Kidney capillary endothelial cell (primary cell): ENCODE results near the gene SELENOV.

Experiments
- DNase-seq: peaks from one replicate; pipeline ENCODE4 v3.0.0-alpha.2; 2018; ENCODE audit warnings: low spot score

Gene SELENOV

DNA sequence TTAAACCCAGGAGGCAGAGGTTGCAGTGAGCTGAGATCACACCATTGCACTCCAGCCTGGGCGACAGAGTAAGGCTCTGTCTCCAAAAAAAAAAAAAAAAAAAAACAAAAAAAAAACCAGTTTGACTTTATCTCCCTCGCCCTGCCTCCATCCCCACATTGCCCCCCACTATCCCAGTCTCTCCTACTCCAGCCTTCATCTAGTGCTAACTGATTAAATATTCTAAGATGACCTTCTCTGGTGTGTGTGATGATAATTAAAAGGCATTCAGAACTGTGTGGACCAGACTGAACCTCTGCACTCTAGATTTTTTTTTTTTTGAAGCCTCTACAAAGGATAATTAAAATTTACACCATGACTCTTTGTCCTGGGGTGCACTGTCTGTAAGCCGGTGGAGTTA, 22.2 kb upstream of the SELENOV start:
- DNase-seq: no peak

DNA sequence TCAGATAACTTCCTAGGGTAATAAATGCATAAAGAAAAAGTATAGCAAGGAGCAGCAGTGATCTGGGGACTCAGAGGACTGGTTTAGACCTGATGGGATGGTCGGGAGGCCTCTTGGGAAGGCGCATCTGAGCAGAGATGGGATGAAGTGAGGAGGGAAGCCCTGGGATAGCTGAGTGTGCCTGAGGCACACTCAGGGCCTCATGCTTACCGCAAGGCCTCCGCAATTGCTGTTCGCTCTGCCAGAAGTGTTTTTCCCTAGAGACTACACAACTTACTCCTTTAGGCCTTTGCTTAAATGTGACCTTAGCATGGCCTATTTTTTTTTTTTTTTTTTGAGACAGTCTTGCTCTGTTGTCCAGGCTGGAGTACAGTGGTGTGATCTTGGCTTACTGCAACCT, 20.3 kb upstream of the SELENOV start:
- DNase-seq: no peak

DNA sequence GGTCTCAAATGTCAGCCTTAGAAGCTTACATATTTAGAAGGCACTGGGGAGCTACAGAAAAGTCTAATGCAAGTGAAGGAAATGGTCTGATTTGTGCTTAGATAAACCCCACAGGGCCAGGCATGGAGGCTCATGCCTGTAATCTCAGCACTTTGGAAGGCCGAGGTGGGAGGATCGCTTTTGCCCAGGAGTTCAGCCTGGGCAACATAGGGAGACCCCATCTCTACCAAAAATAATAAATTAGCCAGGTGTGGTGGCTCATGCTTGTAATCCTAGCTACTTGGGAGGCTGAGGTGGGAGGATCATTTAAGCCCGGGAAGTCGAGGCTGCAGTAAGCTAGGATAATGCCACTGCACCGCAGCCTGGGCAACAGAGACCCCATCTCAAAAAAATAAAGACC, 18.9 kb upstream of the SELENOV start:
- DNase-seq: no peak

DNA sequence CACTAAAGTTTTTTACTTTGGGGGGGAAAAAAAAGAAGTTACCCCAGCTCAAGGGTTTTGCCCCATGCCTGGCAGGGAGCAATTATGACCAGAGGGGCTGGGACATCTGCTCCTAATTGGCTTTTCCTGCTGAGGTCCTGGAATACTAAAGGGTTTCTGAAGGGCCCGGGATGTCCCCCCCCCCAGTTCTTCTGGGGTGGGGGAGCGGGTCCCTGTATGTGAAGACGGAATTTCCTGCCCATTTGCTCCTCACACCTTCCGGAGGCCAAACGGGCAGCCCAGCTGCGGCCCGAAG, 17.3 kb upstream of the SELENOV start:
- no peak for DNase-seq

DNA sequence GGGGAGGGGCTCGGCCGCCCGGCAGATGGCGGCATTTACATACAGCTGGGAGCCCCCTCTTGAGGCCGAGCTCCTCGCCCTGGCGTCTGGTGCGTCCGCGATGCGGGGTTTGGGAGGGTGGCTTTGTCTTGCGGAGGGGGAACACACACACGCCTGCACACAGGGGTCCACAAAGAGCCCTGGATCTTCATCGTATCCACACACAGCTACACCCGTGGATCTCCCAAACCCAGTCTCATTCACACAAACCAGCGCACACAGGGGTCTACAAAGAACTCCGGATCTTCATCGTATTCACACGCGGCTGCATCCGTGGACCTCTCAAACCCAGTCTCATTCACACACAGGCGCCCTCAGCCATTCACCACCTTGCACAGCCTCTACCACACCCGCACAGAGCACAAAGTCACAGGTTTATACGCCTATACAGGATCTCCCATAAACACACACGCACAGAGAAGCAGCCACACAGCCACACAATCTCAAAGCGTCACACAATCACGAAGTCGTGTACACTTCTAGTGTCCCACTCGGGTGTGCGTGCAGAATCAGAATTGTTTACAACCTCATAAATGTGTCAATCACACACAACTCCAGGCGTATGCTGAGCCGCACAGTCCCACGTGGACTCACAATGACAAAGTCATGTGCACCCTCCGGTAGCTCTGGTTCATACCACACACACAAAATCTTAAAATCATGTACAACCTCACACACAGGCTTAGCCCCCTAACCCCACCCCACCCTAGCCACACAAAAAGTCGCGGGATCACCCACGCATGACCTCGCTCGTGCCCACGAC, 16.7 kb upstream of the SELENOV start:
- DNase-seq: no peak

DNA sequence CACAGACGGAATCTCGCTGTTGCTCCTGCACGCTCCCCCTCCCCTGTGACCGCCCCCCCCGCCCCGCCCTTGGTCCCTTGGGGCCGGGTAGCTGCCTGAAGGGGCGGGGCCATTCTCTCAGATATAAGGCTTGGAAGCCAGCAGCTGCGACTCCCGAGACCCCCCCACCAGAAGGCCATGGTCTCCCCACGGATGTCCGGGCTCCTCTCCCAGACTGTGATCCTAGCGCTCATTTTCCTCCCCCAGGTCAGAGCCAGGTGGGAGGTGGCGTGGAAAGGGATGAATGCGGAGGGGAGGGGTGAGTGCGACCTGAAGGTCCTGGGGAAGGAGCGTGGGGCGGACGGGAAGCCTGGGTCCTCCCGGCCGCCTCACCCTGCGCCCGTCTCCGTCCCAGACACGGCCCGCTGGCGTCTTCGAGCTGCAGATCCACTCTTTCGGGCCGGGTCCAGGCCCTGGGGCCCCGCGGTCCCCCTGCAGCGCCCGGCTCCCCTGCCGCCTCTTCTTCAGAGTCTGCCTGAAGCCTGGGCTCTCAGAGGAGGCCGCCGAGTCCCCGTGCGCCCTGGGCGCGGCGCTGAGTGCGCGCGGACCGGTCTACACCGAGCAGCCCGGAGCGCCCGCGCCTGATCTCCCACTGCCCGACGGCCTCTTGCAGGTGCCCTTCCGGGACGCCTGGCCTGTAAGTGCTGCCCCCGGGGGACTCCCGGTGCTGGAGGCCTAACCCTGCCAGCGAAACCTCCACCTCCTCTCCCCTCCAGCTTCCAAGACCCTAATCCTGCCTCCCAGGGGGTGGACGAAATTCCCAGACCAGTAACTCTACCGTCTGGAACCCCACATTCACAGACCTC, 15.9 kb upstream of the SELENOV start, which contains the start of gene DLL3:
Gene DLL3 (plus strand): TSS at position 150 of the 845 bp plus-strand sequence. CDS start 28 bp downstream, at position 178.
- no peak for DNase-seq

DNA sequence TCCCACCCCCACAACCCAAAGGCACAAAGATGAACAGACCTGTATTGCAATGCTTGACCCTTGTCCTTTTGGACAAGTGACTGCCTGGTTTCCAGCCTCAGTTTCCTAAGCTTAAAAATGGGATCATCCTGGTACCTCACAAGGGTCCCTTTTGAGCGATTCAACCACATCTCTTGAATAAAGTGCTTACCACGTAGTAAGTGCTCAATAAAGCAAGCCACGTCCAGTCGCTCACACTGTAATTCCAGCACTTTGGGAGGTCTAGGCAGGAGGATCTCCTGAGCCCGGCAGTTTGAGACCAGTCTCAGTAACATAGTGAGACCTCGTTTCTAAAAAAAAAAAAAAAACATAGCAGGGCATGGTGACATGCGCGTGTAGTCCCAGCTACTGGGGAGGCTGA, 15.0 kb upstream of the SELENOV start:
- no peak for DNase-seq

DNA sequence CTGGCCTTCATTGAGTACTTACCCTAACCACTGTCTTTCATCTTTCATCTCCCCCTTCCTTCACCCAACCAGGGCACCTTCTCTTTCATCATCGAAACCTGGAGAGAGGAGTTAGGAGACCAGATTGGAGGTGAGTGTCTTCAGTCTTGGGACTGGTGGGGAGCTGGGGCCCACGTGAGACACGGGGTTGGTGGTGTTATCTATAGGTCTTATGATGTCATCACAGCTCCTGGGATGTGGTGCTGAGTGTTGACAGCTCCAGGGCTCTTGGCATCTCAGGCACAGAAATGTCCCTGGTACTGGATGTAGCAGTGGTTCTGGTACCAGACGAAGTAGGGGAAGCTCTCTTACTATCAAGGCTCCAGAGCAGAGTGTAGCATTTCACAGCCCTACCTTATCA, 14.4 kb upstream of the SELENOV start:
- DNase-seq: no peak

DNA sequence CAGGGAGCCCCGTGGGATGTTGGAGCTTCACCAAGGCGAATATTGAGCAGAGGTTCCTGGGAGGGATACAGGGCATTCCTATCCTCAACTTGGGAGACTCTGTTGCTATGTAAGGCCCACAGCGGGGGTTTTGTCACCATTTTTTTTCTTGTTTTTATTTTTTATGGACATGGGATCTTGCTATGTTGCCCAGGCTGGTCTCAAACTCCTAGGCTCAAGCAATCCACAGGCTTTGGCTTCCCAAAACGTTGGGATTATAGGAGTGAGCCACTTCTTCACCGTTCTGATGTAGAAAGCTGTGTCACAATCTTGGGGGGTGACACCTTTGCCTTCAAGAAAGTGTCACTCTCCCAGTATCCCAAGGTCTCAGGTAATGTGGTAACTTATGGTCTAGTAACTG, 13.6 kb upstream of the SELENOV start:
- DNase-seq: no peak

DNA sequence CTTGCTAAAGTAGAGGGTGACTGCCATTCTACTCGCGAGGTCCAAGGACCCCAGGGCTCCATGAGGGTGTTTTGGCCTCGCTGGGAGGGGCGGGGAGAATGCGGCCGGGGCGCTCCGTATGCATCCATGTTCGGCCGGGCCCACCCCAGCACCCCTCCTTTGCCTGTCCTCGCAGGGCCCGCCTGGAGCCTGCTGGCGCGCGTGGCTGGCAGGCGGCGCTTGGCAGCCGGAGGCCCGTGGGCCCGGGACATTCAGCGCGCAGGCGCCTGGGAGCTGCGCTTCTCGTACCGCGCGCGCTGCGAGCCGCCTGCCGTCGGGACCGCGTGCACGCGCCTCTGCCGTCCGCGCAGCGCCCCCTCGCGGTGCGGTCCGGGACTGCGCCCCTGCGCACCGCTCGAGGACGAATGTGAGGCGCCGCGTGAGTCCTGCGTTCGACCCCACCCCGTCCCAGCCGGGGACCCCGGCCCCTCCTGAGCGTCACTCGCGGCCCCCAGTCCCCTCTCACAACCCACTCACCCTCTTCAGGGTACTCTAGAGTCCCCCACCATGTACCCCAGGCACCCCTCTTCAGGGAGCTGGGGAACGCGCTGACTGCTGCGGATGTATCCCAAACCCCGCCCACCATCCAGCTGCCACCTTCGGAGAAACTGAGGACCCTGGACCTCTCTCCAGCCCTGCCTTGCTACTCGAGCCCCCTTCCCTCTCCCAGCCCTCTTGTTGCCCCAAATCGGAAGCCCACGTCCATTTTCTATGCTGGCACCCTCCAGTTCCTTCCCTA, 12.1 kb upstream of the SELENOV start:
- DNase-seq: peak; percentile 65

DNA sequence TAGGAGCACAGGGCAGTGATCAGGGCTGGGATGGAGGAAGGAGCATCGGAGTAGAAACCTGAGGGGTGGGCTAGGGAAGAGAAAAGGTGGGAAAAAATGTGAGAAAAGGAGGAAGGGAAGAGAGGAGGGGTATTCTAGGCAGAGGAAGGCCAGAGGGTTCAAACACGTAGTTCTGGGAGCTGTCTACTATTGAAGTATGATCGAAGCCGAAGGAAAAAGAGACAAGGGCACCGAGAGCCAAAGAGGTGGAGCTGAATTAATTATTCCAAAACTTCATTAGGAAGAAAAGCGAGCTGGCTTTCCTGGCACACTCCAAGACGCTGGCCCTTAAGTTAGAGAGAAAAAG, 8.4 kb upstream of the SELENOV start:
- DNase-seq: no peak

DNA sequence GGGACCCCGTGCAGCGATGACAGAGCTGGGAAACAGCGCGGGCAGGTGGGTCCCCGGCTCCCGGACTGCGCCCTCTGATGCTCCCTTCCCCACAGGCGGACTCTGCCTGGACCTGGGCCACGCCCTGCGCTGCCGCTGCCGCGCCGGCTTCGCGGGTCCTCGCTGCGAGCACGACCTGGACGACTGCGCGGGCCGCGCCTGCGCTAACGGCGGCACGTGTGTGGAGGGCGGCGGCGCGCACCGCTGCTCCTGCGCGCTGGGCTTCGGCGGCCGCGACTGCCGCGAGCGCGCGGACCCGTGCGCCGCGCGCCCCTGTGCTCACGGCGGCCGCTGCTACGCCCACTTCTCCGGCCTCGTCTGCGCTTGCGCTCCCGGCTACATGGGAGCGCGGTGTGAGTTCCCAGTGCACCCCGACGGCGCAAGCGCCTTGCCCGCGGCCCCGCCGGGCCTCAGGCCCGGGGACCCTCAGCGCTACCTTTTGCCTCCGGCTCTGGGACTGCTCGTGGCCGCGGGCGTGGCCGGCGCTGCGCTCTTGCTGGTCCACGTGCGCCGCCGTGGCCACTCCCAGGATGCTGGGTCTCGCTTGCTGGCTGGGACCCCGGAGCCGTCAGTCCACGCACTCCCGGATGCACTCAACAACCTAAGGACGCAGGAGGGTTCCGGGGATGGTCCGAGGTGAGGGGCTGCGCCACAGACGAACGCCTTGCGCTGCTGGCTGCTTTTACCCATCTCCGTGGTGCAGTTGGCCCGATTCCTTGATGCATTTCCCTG, 7.8 kb upstream of the SELENOV start:
- peak; percentile 42 for DNase-seq

DNA sequence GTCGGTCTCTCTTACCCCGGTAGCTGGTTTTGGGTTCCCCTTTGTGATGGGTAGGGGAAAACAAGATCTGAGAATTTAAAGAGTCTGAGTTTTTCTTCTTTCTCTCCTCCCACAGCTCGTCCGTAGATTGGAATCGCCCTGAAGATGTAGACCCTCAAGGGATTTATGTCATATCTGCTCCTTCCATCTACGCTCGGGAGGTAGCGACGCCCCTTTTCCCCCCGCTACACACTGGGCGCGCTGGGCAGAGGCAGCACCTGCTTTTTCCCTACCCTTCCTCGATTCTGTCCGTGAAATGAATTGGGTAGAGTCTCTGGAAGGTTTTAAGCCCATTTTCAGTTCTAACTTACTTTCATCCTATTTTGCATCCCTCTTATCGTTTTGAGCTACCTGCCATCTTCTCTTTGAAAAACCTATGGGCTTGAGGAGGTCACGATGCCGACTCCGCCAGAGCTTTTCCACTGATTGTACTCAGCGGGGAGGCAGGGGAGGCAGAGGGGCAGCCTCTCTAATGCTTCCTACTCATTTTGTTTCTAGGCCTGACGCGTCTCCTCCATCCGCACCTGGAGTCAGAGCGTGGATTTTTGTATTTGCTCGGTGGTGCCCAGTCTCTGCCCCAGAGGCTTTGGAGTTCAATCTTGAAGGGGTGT, 7.1 kb upstream of the SELENOV start:
- DNase-seq: no peak

DNA sequence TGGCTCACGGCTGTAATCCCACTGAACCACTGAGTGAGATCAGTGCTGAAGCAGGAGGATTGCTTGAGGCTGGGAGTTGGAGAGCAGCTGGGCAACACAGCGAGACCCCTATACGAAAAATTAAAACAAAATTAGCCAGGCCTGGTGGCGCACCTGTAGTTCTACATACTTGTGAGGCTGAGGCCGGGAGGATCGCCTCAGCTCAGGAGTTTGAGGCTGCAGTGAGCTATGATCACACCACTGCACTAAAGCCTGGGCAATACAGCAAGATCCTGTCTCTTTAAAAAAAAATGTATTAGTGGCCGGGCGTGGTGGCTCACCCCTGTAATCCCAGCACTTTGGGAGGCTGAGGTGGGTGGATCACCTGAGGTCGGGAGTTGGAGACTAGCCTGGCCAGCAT, 6.3 kb upstream of the SELENOV start:
- no peak for DNase-seq

DNA sequence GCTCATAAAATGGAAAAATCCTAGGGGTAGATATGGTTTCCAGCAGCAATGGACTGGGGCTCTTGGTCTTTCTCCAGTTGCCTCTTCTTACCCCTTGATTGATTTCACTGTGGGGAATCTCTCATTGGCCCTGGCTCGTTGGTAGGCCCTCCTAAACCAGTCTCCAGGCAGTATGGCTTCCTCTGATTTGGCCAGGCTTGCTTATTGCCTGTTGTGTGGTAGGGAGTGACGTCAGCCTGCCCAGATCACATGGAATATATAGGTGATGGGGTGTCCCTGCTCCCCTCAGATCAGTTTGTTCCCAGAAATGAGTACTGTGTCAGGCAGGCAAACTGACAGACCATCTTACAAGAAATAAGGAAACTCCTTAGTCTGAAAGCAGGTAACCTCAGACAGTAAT, 5.7 kb upstream of the SELENOV start:
- DNase-seq: no peak

DNA sequence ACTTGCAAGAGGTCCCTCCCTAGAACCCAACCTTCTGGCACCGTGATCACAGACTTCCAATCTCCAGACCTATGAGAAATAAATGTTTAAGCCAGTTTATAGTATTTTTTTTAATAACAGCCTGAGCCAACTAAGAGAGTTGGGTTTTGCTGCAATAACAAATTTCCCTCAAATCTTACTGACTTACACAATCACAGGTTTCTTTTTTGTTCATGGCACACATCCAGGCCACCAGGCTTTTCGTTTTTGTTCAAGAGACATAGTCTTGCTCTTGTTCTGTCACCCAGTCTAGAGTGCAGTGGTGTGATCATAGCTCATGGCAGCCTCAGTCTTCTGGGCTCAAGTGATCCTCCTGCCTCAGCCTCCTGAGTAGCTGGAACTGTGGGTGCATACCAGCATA, 2.0 kb upstream of the SELENOV start:
- DNase-seq: no peak

DNA sequence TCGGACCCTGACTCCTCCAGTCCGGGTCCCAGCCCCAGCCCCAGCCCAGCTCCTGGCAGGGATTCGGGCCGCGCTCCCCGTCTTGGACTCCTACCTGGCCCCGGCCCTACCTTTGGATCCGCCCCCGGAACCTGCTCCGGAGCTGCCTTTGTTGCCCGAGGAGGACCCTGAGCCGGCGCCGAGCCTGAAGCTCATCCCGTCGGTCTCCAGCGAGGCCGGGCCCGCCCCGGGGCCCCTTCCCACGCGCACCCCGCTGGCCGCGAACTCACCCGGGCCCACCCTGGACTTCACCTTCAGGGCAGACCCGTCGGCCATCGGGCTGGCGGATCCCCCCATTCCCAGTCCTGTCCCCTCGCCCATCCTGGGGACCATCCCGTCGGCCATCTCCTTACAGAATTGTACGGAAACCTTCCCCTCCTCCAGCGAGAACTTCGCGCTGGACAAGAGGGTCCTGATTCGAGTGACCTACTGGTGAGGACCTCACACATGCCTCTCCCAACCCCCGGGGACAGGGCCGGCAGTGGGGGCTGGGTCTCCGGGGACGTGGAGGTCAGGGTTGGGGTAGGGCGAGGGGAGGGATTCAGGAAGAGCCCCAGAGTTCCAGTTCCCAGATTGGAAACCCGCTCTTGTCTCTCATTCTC, 732 bp downstream of the SELENOV start:
- no peak for DNase-seq

DNA sequence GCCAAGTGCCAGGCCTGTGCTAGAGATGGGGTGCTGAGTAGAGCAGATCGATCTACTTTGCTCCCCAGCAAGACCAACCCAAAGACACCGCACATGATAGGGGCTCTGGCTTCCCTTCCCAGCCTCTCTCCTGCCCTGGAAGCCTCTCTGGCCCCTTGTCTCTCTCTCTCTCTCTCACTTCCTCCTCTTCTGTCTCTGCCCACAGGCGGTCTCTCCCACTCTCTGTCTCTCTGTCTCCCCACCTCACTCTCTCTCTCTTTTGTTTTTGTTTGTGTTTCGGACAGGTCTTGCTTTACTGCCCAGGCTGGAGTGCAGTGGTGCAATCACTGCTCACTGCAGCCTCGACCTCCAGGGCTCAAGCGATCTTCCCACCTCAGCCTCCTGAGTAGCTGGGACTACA, 1.3 kb downstream of the SELENOV start:
- DNase-seq: no peak

DNA sequence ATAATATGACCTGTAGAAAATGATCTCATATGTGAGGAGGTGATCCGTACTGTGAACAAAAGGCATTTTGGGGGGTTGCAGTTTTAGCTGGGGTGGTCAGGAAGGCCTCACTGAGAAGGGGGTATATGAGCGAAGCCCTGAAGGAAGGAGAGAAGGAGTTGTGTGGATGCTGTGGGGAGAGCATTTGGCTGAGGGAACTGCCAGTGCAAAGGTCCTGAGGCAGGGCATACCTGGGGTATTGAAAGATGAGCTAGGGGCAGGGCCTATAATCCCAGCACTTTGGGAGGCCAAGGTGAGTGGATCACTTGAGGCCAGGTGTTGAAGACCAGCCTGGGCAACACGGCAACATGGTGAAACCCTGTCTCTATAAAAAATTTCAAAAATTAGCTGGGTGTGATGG, 2.5 kb downstream of the SELENOV start:
- no peak for DNase-seq

DNA sequence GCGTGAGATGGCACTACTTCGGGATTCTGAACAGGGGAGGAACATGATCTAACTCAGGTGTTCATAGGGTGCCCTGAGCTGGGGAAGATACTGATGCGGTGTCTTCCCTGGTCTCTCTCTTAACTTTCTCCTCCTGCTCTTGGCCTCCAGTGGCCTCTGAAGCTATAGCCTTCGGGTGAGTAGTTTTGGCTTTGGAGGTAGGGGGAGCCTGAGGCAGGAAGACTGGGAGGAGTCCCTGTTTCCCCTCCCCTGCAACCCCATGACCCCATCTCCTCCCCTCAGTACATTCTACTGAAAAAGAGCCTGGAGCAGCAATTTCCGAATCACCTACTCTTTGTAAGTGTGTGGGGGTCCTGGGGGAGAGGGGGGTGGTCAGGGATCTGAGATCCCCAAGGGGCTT, 3.5 kb downstream of the SELENOV start:
- no peak for DNase-seq

DNA sequence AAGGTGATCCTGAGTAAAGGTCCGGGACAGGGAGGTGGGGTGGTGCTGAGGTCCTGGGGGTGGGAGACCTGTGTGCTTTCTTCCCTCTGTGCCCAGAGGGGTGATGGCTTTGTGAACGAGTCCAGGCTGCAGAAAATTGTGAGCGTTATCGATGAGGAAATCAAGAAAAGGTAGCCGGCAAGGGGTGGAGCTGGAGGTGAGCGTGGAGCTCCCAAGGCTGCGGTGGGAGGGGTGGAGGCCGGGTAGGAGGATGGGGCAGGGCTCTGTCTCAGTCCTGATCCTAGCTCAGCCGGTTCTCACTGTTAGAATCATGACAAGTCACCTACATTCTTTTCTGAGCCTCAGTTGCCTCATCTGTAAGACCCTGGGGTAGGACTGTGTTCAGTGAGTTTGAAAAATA, 4.0 kb downstream of the SELENOV start:
- DNase-seq: no peak
